Mesothelial cell of epicardium (in vitro differentiated cells): ENCODE measurements around the gene RDX. TPM values are rescaled to one million over a fixed set of nuclear protein-coding genes. Genes with fewer than 3 reads are reported as not detected.
A peak's percentile ranks its signal among the peaks of the same experiment; 100 is the strongest.

Experiments used
- DNase-seq, 2 experiments: peaks; one replicate each; pipeline ENCODE4 v3.0.0; 2021; ENCODE audit warnings: low spot score in 2 of 2; ENCODE audit not compliant: unreplicated experiment in 2 of 2
- H3K27ac Mint-ChIP-seq: 2 replicates; pipeline ENCODE4 v1.8.0; 2021; ENCODE audit warnings: mixed read lengths
- H3K27me3 Mint-ChIP-seq: 2 replicates; pipeline ENCODE4 v1.8.0; 2021; ENCODE audit warnings: low read depth, mixed read lengths
- H3K36me3 Mint-ChIP-seq: 2 replicates; pipeline ENCODE4 v1.8.0; 2021; ENCODE audit warnings: mixed read lengths
- H3K4me1 Mint-ChIP-seq: 2 replicates; pipeline ENCODE4 v1.8.0; 2021; ENCODE audit warnings: mixed read lengths
- H3K4me3 Mint-ChIP-seq: 2 replicates; pipeline ENCODE4 v1.8.0; 2021; ENCODE audit warnings: mild to moderate bottlenecking, moderate library complexity, mixed read lengths
- H3K9me3 Mint-ChIP-seq: 2 replicates; pipeline ENCODE4 v1.8.0; 2021; ENCODE audit warnings: mixed read lengths
- total RNA-seq: library from RNA; stranded (reverse); gene quantifications from 3 replicates; pipeline ENCODE4 v1.2.1, GENCODE V29; 2021
- TF ChIP-seq, protein P1 (sequence below): fragments of 200-600 bp; sonication (generic); IDR thresholded peaks from one replicate; pipeline ENCODE4 v1.5.0; 2021; ENCODE audit warnings: antibody characterized with exemption; ENCODE audit not compliant: unreplicated experiment

RDX gene
- total RNA-seq, 1 donor from 2014 or later = 117 TPM

DNA sequence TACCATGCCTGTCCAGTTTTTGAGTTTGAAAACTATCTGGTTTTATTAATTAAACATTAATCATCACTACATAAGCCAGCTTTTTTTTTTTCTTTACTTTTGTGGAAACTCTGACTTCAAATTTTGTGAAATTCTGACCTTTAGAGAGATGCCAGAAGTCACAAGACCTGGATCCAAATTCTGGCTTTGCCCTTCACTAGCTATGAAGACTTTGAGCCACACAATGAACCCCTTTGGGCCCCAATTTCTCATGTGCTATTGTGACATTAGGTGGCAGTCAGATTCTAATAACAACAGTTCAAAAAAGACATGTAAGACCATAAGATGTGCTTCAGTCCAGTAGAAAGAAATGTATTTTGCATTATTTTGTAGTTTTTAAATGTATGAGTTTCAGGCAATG, 142.9 kb downstream of the RDX start:
- TF ChIP-seq, protein P1, sequence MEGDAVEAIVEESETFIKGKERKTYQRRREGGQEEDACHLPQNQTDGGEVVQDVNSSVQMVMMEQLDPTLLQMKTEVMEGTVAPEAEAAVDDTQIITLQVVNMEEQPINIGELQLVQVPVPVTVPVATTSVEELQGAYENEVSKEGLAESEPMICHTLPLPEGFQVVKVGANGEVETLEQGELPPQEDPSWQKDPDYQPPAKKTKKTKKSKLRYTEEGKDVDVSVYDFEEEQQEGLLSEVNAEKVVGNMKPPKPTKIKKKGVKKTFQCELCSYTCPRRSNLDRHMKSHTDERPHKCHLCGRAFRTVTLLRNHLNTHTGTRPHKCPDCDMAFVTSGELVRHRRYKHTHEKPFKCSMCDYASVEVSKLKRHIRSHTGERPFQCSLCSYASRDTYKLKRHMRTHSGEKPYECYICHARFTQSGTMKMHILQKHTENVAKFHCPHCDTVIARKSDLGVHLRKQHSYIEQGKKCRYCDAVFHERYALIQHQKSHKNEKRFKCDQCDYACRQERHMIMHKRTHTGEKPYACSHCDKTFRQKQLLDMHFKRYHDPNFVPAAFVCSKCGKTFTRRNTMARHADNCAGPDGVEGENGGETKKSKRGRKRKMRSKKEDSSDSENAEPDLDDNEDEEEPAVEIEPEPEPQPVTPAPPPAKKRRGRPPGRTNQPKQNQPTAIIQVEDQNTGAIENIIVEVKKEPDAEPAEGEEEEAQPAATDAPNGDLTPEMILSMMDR = no peak
- H3K9me3 Mint-ChIP-seq = no peaks in the 10 kb centered on the region
- no peak overlapping the region for H3K4me3 Mint-ChIP-seq
- H3K4me1 Mint-ChIP-seq = peaks cover 10% of the 10 kb centered on the region
- DNase-seq = no peak
- H3K27ac Mint-ChIP-seq = no peak overlapping the region
- no peaks in the 10 kb centered on the region for H3K27me3 Mint-ChIP-seq
- H3K36me3 Mint-ChIP-seq = peaks cover 3% of the 10 kb centered on the region

DNA sequence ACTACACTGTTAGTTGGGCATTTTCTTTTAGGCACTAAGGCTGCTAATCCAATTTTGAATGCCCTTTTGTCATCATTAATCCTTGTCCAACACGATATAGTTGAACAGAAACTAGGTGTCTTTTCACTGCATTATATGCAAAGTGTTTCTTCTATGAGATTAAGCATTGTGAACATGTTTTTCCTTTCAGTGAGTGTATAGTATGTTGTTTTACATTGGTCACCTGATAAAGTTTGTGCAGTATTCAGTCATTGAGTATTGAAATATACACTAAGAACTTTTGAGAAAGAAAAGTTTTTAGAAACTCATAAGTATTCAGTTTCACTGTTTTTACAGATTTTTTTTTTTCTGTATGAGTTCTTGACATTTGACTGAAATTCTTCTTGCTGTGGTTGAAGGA, 144.2 kb downstream of the RDX start:
- TF ChIP-seq, protein P1 = no peak
- no peaks in the 10 kb centered on the region for H3K27me3 Mint-ChIP-seq
- no peak overlapping the region for H3K4me3 Mint-ChIP-seq
- peak overlapping the region; percentile 9 for H3K27ac Mint-ChIP-seq
- H3K9me3 Mint-ChIP-seq = no peaks in the 10 kb centered on the region
- no peak for DNase-seq
- peaks cover 3% of the 10 kb centered on the region for H3K36me3 Mint-ChIP-seq
- H3K4me1 Mint-ChIP-seq = peaks cover 18% of the 10 kb centered on the region

DNA sequence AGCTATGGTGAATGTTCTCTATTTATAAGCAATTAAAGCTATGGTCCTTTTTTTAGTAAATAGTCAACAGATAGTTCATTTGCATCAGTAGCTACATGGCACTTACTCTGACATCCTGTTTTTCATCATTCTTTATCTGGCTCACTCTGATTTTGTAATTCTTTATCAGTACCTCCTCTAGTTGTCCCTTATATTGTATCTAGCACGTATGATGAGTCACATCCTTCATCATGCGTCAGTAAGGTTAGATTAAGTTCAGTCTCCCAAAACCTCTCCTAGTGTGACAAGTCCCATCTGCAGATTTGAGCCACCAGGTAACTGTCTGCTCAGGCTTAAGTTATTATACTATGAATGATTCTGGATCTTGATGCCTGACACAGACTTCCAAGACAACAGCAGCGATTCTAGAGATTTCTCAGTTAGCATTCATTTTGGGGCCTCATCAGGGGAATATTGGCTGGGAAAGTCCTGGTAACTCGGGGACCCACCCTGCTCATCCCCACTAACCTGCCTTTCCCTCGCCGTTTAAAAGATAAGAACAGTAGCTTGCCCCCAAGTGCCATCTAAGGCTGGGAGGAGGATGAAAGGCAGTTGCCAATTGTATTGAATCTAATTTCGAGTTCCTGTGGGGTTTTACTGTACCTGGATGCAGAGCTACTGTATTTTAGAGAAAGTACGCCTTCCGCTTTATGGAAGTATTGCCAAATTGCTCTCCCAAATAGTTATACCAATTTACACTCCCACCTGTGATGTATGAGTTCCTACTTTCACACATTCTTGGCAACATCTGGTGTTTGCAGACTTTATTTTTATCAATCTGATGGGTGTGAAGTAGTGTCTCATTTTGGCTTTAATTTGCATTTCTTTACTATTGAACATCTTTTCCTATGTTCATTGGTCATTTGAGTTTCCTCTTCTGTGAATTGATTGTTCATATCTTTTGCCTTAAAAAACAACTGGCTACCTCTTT, 147.4 kb downstream of the RDX start:
- H3K9me3 Mint-ChIP-seq = peaks cover 4% of the 10 kb centered on the region
- no peak overlapping the region for H3K27ac Mint-ChIP-seq
- peaks cover 18% of the 10 kb centered on the region for H3K4me1 Mint-ChIP-seq
- peaks cover 17% of the 10 kb centered on the region for H3K36me3 Mint-ChIP-seq
- H3K27me3 Mint-ChIP-seq = no peaks in the 10 kb centered on the region
- H3K4me3 Mint-ChIP-seq = no peak overlapping the region
- no peak for DNase-seq
- TF ChIP-seq, protein P1 = no peak

DNA sequence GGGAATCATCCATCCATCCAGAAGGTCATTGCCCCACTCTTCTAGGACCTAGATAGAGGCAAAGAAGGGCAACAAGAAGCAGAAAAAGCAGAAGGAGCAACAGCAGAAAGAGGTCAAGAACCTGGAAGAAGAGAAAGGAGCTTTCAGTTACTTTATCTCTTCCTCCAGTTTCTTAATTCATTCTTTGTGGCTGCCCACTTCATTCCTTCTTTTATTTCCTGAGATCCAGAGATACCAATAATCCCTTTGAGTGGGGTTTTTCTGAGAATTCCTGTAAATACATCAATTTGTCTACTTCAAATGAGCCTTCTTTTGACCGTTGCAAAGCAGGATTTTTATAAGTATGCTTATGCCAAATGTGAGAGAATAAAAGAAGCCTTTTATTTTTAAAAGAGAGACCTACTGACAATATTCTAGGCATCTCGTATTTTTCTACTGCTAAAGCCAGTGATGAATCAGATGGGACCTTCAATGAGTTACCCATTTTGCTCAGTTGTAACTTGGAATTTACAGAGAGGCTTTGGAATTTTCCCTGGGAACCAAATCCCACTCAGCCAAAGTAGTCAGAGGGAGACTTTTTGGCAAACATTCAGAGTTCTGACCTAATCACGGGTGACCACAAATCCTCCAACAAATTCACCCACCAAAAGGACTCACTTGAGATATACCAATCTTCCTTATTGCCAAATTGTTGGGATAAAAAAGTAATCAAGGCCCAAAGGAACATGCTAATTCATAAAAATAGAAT, 148.3 kb downstream of the RDX start:
- Mint-ChIP-seq H3K36me3 (peaks cover 14% of the 10 kb centered on the region), H3K27me3 (no peaks in the 10 kb centered on the region), H3K9me3 (peaks cover 4% of the 10 kb centered on the region), H3K4me1 (peaks cover 18% of the 10 kb centered on the region), H3K4me3 (no peak overlapping the region), H3K27ac (no peak overlapping the region)
- TF ChIP-seq, protein P1 = no peak
- DNase-seq = no peak

DNA sequence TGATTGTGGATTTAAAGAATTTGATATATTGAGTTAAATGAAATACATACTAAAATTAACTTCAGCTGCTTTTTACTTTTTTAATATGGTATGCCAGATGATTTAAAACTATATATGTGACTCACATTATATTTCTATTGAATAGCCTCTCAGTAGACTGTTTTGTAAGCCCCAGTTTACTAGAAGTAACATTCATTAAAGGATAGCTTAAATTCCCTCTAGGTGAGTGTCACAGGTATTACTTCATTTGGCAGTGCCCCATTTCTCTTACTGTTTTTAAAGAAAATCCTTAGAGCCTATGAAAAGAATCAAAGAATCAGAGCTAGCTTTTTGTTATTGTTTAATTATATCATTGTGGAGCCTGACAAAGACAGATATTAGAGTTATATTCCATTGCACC, 154.6 kb downstream of the RDX start:
- no peak overlapping the region for H3K4me3 Mint-ChIP-seq
- H3K27ac Mint-ChIP-seq = no peak overlapping the region
- H3K9me3 Mint-ChIP-seq = peaks cover 17% of the 10 kb centered on the region
- TF ChIP-seq, protein P1 = no peak
- no peaks in the 10 kb centered on the region for H3K27me3 Mint-ChIP-seq
- DNase-seq = no peak
- H3K4me1 Mint-ChIP-seq = no peaks in the 10 kb centered on the region
- peaks cover 37% of the 10 kb centered on the region for H3K36me3 Mint-ChIP-seq
